GM19043 (cell line): ENCODE results near the gene DUSP18.
"Not testable (repeated sequence)": the region's sequence is repeated elsewhere in the genome, so short reads cannot be mapped to it uniquely, and the experiment has no call there.

Experiments
- ATAC-seq: cut with Tn5 transposase; IDR thresholded peaks from one replicate; pipeline ENCODE4 v1.9.1; 2021; ENCODE audit warnings: low read depth; ENCODE audit not compliant: unreplicated experiment

DUSP18 gene

GRCh38 chr22:30679895-30680690 is 12.4 kb upstream of the DUSP18 start:
- ATAC-seq, result not testable (repeated sequence)

- ATAC-seq, result not testable (repeated sequence)
Observed at GRCh38 chr22:30676565-30676964, 8.9 kb upstream of the DUSP18 start.

GRCh38 chr22:30675436-30675835 is 7.8 kb upstream of the DUSP18 start:
- ATAC-seq, result no peak

DNA sequence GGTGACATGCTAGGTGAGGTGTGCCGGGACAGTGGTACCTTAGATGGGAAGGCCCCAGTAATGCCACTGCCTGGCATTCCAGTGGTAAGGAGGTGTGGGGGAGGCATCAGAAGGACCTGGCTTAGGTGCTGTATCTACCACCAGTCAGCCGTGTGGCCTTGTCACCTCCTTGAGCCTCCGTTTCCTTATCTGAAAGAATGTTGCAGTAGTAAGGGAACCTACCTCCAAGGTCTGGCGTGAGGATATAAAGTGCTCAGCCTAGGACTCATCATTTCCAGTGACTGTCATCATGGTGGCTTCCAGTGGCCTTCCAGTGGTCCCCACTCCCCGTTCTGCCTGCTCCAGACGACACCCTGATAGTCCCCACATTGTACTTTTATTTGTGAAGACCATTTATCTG is 6.8 kb upstream of the DUSP18 start:
- ATAC-seq, result no peak

GRCh38 chr22:30673136-30673535 is 5.5 kb upstream of the DUSP18 start:
- no peak for ATAC-seq

DNA sequence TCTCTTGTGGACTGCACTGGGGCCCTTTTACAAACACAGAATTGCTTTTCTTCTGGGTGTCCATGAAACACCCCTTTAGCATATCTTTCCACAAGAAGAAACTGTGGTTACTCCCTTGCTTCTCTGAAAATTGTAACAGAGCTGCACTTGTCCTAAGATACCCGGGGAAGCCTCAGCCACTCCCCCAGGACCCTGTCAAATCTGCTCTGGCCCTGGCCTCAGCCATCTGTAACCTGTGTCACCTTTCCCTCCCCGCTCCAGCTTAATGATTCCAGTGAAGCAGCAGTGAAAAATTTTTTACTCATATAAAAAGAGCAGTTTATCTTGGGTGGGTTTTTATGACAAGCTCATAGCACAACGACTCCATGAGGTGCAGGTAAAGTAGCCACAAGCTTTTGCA is 3.4 kb upstream of the DUSP18 start:
- no peak for ATAC-seq

DNA sequence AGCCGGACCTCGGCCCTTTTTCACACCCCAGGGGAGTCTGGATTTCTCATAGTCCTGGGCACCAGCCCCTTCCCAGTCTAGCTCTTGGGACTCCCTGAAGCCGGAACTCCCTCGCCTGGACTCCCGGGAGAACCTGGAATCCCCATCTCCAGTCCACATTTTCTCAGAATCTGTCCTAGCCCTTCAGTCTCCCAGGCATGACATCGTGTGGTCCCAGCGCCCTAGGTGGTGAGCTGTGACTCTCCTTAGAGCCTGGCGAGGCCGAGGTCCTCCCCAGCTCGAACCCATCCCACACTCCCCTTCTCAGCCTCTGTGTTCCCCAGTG is 673 bp upstream of the DUSP18 start:
- ATAC-seq, result no peak

DNA sequence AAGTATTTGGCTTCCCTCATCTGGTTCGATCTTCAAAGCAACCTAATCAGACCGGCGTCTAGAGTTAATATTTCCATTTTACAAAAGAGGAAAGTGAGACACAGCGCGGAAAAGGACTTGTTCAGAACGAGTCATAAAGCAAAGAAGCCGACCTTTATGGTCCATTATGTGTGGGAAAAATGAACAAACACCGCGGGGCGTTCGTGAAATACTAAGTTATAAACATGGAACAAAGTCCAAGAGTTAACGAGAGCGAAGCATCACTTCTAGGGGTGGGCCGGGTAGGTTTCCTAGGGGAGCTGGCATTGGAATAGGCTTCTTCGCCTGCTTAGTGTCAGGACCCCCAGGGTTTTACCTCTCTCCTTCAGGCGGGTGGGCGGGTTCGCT is 575 bp downstream of the DUSP18 start:
- no peak for ATAC-seq

GRCh38 chr22:30665786-30666185 is 1.9 kb downstream of the DUSP18 start:
- ATAC-seq, result no peak

DNA sequence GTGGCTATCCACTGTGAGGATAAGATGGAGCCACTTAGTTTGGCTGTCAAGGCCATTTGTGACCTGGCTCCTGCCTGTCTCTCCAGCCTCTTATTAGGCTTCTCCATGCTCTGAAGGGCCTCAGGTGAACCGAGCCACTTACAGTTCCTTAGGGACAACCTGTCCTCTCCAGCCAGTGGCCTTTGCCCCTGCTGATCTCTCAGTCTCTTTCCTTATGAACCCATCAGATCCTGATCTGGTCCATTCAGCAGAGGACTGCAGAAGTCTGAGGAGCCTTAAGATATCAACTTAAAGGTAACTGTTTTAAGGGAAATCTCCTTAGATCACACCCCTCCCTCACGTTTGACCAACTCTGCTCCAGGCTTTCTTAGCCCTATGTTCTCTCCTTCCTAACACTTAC is 2.4 kb downstream of the DUSP18 start:
- ATAC-seq, result no peak

GRCh38 chr22:30664798-30665197 is 2.9 kb downstream of the DUSP18 start:
- ATAC-seq, result no peak

DNA sequence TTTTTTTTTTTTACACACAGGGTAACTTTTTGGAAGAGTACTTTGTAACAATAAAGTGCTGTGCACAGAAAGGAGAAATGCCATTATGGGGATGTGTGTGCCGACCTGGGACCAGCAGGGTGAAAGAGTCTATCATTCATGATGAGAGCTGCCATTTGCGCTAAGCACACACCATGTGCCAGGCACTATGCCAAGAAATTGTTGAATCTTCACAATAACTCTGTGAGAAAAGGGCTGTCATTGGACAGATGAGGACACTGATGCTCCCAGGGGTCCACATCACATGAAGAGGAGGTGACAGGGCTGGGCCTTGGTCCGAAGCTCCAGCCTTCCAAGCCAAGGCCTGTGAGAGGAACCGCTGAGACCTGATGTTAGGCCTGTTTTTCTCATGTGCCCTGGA is 5.6 kb downstream of the DUSP18 start:
- ATAC-seq, result no peak

- ATAC-seq, result no peak
Observed at GRCh38 chr22:30655532-30655931, 12.1 kb downstream of the DUSP18 start.

DNA sequence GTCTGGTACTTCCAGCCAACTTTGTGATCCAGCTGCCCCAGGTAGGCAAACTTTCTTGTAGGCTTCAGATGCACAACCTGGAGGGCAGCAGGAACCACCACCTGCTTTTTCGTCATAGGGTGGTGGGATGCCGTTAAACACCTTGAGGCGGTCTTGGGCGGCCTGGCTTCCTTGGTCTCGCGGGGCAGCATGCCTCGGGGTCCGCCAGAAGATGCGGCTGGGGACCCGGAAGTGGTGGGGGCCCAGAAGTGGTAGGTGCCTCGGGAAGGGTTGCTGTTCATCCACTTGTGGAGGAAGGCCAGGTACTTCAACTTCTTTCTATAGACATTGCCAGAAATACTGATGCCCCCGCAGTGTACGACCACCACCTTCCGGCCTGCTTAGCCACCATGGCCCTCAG is 13.3 kb downstream of the DUSP18 start:
- ATAC-seq, result no peak

- ATAC-seq, result no peak
Observed at GRCh38 chr22:30652852-30653251, 14.8 kb downstream of the DUSP18 start.

GRCh38 chr22:30650508-30651116 is 17.1 kb downstream of the DUSP18 start:
- ATAC-seq, result no peak

- ATAC-seq, result no peak
Observed at GRCh38 chr22:30649430-30650007, 18.2 kb downstream of the DUSP18 start.

GRCh38 chr22:30648825-30649224 is 18.9 kb downstream of the DUSP18 start:
- ATAC-seq, result no peak

DNA sequence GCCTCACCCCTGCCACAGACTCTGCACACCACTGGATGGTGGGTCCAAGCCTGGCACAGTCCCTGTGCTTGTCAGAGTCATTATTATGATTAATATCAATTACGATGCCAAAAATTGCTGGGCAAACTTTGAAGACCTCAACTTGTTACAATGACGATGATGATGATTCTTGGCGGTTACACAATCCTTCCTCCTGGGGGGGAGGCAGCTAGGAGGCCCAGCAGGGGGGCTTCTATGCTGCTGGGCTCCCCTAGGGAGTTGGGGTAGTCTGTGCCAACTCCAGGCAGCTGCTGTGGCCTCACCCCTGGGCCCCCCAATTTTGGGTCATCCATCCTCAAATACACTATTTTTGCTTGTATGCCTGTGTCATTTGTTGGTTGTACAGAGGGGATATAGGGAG is 20.1 kb downstream of the DUSP18 start:
- ATAC-seq, result no peak

- no peak for ATAC-seq
Observed at GRCh38 chr22:30646518-30647160, 21.0 kb downstream of the DUSP18 start.

DNA sequence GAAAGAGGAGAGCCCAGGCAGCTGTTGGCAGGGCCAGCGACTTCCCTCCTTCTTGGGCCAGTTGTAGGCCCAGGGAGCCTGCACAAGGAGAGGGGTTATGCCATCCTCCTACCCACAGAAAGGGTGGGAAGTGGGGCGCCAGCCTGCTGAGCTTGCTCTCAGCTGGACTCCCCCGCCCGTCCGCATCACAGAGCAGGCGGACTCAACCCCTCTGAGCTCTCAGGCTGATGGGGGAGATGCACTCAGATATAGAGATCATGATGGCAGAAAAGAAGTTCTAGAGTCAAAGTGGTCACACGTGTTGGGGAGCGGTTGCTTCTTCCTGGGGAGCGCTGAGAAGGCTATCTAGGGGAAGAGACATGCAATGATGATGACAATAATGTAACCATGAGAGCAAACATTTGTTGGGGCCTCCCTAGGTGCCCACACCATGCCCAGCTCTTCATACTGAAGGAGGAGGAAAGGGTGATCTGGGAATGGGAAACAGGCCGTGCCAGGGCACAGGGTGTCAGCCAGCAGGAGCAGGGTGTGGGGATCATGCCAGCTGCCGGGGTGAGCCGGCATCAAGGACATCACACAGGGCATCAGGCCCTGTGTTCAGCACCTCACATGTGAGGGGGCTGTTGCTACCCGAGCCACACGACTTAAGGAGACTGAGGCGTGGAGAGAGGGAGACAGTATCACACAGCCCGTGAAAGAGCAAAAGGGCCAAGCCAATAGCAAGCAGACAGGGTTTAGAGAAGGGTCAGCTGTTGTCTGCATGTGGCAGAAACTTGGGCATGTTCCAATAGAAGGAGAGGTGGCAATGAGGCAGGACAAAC is 24.4 kb downstream of the DUSP18 start:
- ATAC-seq, result no peak
